ENCODE measurements around the gene REXO5.

DNA sequence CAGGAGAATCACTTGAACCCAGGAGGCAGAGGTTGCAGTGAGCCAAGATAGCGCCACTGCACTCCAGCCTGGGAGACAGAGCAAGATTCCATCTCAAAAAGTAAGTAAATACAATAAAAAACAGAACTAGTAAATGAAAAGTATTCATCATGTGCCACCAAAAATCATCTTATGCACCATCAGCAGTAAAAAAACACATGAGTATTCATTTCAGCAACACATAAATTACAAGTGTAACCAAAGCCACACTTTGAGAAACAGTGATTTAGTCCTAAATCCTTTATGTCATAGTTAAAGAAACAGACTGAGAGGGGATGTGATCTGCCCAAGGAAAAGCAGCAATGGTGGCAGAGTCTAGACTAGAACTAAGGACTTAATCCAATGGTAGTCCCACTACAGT lies 80.9 kb downstream of the REXO5 start:
- TF ChIP-seq EZH2 (optimal IDR thresholded peaks at IDR 0.05; ENCODE audit: low read depth, low read length), result no peak
- no peak for TF ChIP-seq CTCF (IDR thresholded peaks at IDR 0.05; ENCODE audit: low read length)
- TF ChIP-seq EZH2phosphoT487 (IDR thresholded peaks at IDR 0.05; ENCODE audit: low read length), result no peak

Measured in MM.1S (cell line).